Activated naive CD8-positive, alpha-beta T cell (primary cell): ENCODE results near the gene PDXK.

Source experiments
- H3K27ac Mint-ChIP-seq: one replicate; pipeline ENCODE4 v1.8.0; 2021; ENCODE audit warnings: mixed read lengths
- H3K27me3 Mint-ChIP-seq: one replicate; pipeline ENCODE4 v1.8.0; 2021; ENCODE audit warnings: mixed read lengths
- H3K36me3 Mint-ChIP-seq: one replicate; pipeline ENCODE4 v1.8.0; 2021; ENCODE audit warnings: mixed read lengths
- H3K4me1 Mint-ChIP-seq: one replicate; pipeline ENCODE4 v1.8.0; 2021; ENCODE audit warnings: low read depth, mixed read lengths
- H3K4me3 Mint-ChIP-seq: one replicate; pipeline ENCODE4 v1.8.0; 2021; ENCODE audit warnings: mild to moderate bottlenecking, mixed read lengths
- H3K9me3 Mint-ChIP-seq: one replicate; pipeline ENCODE4 v1.8.0; 2021; ENCODE audit warnings: low read depth, mixed read lengths

PDXK gene

DNA sequence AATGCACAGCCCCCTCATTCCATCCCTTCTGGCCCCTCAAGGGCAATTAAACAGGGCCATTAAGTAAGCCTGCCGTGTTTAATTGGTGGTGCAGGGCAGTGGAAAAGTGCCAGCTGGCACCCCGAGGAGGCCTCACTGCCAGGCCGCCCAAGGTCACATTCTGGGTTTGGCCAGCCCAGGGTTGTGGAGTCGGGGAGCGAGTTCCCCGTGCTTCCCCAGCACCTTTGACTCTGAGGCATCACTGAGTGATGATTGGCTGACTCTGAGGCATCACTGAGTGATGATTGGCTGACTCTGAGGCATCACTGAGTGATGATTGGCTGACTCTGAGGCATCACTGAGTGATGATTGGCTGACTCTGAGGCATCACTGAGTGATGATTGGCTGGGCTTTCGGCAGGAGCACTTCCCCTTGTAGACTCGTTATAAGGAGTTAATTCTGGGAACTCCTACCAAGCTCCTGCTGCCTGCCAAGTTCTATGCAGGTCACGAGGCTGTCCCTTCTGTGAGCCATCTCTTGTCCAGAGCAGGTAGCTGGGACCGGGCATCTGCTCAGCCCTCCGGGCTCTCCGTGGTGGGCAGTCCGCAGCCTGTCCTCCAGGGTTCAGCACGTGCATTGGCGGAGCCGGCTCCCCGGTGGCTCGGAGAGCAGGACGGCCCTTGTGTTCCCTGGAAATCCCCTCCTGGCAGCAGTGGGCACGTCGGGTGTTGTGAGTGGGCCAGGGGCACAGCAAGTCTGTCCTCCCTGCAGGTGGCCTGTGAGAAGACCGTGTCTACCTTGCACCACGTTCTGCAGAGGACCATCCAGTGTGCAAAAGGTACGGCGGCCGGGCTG is 36.2 kb downstream of the PDXK start:
- no peak overlapping the region for H3K27ac Mint-ChIP-seq
- no peak overlapping the region for H3K4me3 Mint-ChIP-seq
- peaks cover 2% of the 10 kb centered on the region for H3K36me3 Mint-ChIP-seq
- H3K27me3 Mint-ChIP-seq: no peaks in the 10 kb centered on the region
- no peaks in the 10 kb centered on the region for H3K4me1 Mint-ChIP-seq
- H3K9me3 Mint-ChIP-seq: no peaks in the 10 kb centered on the region

DNA sequence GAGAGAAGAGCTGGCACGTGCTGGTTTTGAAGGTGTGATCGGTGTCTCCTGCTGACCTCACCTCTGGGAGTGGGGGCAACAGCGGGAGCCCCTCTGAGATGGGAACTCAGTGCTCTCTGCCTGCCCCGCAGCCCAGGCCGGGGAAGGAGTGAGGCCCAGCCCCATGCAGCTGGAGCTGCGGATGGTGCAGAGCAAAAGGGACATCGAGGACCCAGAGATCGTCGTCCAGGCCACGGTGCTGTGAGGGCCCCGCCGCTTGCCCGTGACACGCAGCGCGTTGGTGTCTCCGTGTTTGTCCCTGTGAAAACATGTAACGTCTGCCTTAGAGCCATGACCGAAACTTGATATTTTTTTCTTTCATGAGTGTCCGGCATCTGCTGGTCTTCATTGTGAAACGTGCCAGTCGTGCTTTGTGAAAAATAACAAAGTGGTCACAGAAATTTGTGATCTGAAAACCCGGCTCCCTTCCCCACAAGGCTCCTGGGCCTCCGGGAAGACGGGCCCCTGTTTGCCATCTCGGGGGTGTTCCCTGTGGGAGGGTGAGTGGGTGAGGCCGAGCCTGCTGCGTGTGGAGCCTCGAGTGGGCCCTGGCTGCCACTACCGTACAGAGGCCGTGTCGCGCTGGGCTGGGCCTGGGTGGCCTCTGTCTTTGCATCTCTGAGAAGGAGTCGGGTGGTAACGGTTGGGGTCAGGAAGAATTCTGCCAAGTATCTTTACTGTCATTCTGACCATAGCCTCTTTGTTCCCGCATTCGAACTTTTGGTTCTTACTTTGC is 37.1 kb downstream of the PDXK start:
- H3K9me3 Mint-ChIP-seq: no peaks in the 10 kb centered on the region

DNA sequence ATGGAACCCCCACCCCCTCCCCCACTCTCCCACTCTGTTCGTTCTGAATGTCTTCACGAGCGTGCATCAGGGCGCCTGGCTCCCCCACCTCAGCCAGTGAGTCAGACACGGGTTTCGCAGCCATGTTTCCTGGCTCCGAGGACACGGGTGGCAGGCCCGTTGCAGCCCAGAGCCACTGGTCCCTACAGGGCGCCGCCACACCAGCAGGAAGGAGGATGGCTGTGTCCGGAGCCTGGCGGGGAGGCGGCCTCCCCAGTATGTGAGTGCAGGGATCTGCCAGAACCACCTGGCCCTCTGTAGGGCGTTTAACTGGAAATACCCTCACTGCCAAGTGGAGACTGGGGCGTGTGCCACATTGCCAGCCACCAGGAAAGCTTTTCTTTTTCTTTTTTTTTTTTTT is 38.7 kb downstream of the PDXK start:
- H3K27ac Mint-ChIP-seq: no peak overlapping the region
- H3K27me3 Mint-ChIP-seq: no peaks in the 10 kb centered on the region
- H3K36me3 Mint-ChIP-seq: no peaks in the 10 kb centered on the region
- no peaks in the 10 kb centered on the region for H3K4me1 Mint-ChIP-seq
- no peak overlapping the region for H3K4me3 Mint-ChIP-seq
- H3K9me3 Mint-ChIP-seq: no peaks in the 10 kb centered on the region

More for the DNA sequence above, 37.1 kb downstream of the PDXK start:
- Mint-ChIP-seq H3K27ac (no peak overlapping the region), H3K36me3 (no peaks in the 10 kb centered on the region), H3K4me1 (no peaks in the 10 kb centered on the region), H3K27me3 (no peaks in the 10 kb centered on the region), H3K4me3 (no peak overlapping the region)

DNA sequence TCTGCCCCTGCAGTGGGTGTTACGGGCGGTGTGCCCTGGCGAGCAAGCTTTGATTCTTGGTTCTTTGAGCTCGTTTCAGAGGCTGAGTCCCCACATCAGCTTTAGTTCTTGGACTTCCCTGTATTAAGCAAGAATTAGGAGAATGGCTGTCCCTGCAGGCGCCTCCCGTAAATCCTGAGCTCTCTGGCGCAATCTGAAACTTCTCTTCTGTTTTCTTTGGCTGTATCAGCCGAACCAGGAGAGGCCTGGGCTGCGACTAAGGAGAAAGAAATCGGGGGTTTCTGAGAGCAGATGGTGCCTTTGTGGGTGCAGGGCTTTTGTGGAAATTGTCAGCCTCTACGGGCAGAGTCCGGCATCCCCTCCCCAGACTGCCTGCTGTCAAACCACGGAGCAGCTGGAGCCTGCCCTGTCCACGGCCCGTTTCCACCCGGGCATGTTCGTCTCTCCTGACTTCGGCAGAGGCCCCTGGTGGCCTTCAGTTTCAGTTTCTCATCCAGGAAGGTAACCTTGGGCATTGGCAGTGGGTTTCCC is 39.2 kb downstream of the PDXK start:
- no peaks in the 10 kb centered on the region for H3K9me3 Mint-ChIP-seq
- H3K27ac Mint-ChIP-seq: no peak overlapping the region
- H3K4me1 Mint-ChIP-seq: no peaks in the 10 kb centered on the region
- no peak overlapping the region for H3K4me3 Mint-ChIP-seq
- no peaks in the 10 kb centered on the region for H3K27me3 Mint-ChIP-seq
- peaks cover under 1% of the 10 kb centered on the region for H3K36me3 Mint-ChIP-seq

DNA sequence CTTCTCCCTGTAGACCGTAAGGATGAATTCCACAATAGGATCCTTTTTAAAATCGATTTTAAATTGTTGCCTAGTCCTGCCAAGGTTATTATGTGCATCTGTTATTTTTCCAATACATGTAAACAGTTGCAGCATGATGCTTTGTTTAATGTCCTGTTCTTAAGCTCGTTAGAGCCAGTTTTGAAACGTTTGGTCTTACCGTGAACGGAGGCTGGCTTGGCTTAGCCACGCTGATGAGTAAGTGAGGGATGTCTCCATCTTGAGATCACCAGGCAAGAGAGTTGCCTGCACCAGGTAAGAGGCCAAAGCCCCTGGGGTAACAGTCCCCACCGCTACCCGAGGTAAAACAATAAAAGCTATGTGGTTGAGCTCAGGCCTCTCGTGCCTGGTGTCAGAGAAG is 39.9 kb downstream of the PDXK start:
- H3K4me3 Mint-ChIP-seq: no peak overlapping the region
- H3K36me3 Mint-ChIP-seq: peaks cover 2% of the 10 kb centered on the region
- H3K4me1 Mint-ChIP-seq: no peaks in the 10 kb centered on the region
- no peaks in the 10 kb centered on the region for H3K27me3 Mint-ChIP-seq
- no peaks in the 10 kb centered on the region for H3K9me3 Mint-ChIP-seq
- no peak overlapping the region for H3K27ac Mint-ChIP-seq

DNA sequence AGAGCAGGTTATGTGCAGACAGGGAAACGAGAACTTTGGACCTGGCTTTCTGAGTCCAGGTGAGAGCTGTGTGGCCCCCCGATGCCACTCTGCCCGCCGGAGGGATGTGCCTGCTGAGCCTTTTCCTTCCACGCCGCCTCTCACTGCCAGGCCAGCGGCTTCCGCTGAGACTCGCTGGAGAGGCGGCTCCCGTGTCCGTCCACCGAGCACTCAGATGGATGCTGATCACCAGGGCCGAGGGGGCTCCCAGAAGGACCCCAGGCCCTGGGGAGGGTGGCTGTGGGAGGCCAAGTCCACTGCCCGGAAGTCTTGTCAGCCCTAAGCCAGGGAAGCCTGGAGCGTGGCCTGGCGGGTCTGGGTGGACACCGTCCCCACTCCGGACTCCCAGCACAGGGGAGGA is 40.7 kb downstream of the PDXK start:
- Mint-ChIP-seq H3K4me3 (no peak overlapping the region), H3K27ac (no peak overlapping the region), H3K27me3 (no peaks in the 10 kb centered on the region), H3K9me3 (no peaks in the 10 kb centered on the region), H3K4me1 (no peaks in the 10 kb centered on the region), H3K36me3 (peaks cover 2% of the 10 kb centered on the region)

DNA sequence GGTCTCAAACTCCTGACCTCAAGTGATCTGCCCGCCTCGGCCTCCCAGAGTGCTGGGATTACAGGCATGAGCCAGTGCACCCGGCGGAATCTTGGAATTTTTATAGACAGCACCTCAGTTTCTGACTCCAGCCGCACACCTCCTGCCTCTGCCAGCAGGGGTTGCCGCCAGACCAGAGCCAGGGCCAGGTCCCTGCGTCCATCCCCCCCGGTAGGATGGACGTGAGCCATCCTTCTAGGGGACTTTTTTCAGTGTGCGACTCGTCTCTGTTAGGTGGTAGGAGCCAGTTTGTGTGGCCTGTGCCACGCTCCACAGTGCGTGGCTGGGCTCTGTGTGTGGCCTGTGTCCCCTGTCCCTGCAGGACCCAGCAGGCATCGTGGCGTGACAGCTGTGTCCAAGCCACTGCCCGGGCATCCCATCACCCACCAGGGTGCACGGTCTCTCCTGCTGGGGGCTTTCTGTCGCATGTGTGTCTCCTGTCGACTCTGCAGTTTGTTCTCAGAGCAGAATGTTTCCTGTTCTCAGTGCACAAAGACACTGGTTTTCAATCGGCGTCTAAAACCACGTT is 41.5 kb downstream of the PDXK start:
- no peaks in the 10 kb centered on the region for H3K4me1 Mint-ChIP-seq
- no peak overlapping the region for H3K27ac Mint-ChIP-seq
- H3K36me3 Mint-ChIP-seq: peaks cover 2% of the 10 kb centered on the region
- no peaks in the 10 kb centered on the region for H3K27me3 Mint-ChIP-seq
- H3K9me3 Mint-ChIP-seq: no peaks in the 10 kb centered on the region
- H3K4me3 Mint-ChIP-seq: no peak overlapping the region

DNA sequence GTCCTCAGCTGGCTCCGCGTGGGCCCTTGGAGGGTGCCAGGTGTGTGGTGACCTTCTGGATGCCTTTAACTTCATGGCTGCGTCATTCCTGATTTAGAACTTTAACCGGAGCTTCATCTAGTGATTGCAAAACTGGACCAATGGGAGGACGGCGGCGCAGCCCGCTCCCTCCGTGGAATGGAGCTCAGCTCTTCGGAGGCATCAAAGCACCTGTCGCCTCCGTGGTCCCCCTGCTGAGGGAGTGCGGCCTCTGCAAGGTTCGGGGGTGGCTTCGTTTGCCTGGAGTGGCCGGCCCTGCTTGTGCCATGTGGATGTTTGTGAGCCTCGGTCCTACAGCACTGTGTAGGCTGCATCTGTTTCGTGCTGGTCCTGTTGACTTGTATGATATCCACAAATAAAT is 43.0 kb downstream of the PDXK start:
- Mint-ChIP-seq H3K36me3 (peaks cover 2% of the 10 kb centered on the region), H3K4me1 (no peaks in the 10 kb centered on the region), H3K9me3 (no peaks in the 10 kb centered on the region), H3K27ac (no peak overlapping the region), H3K4me3 (no peak overlapping the region), H3K27me3 (no peaks in the 10 kb centered on the region)

DNA sequence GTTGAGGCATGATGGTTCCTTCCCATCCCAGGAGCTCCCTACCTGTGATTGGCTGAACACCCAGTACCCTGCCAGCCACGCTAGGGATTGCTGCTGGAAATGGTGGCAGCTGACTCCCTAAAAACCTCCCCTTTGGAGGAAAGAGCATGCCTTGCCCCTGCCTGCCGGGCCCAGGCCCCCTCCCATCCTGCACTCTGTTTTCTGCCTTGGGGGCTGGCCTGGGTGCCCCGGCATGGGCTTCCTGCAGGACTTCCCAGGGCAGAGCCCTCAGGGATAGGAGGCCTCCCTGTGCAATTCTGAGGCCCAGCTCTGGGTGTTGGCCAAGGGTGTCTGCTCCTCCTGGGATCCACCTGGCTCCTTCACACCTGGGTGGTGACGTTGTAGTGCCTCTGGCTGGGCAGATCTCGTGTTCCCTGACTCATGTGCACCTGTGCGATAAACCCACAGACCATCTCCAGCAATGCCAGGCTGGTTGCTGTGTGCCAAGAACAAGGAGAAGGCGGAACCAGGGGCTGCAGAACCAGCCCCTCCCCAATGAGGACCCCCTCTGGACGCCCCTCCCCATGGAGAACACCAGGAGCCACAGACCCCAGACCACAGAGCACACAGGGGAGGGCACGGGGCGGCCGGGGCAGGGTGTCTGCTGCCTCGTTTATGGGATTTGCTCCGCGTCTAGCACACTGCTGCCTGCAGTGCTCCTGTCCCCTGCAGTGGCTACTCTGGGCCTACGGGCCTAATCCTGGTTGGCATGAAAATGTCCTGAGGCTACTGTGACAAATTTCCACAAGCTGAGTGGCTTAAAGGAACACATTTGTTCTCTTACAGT is 43.6 kb downstream of the PDXK start:
- Mint-ChIP-seq H3K4me3 (no peak overlapping the region), H3K9me3 (no peaks in the 10 kb centered on the region), H3K4me1 (no peaks in the 10 kb centered on the region), H3K27ac (no peak overlapping the region), H3K27me3 (no peaks in the 10 kb centered on the region), H3K36me3 (peaks cover 2% of the 10 kb centered on the region)

DNA sequence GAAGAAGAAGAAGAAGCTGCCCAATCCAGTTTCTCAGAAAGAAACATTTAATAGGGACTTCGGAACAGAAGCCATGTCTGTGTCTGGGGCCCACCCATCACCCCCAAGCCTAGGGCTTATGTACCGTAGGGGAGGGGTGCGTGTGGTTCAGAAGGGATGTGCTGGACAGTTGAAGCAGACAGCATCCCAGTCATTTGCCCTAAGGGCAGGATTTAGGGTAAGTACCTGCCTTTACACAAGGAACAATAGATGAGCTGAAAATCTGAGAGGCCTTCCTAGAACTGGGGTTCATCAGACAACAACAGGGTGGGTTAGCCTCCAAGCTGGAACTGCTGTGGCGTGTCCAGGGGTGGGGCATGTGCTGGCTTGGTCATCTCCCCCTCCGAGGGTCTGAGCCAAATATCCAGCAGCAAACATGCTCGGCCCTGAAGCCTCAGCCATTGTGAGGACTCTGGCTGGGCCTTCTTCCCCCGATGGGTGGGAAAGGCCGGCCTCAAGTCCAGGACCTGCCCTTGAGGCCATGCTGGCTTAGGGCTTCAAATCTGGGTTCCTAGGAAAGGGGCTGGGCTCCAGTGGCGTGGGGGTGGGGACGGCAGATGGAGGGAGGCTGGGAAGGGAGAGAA is 45.1 kb downstream of the PDXK start:
- H3K27ac Mint-ChIP-seq: no peak overlapping the region
- H3K9me3 Mint-ChIP-seq: no peaks in the 10 kb centered on the region

DNA sequence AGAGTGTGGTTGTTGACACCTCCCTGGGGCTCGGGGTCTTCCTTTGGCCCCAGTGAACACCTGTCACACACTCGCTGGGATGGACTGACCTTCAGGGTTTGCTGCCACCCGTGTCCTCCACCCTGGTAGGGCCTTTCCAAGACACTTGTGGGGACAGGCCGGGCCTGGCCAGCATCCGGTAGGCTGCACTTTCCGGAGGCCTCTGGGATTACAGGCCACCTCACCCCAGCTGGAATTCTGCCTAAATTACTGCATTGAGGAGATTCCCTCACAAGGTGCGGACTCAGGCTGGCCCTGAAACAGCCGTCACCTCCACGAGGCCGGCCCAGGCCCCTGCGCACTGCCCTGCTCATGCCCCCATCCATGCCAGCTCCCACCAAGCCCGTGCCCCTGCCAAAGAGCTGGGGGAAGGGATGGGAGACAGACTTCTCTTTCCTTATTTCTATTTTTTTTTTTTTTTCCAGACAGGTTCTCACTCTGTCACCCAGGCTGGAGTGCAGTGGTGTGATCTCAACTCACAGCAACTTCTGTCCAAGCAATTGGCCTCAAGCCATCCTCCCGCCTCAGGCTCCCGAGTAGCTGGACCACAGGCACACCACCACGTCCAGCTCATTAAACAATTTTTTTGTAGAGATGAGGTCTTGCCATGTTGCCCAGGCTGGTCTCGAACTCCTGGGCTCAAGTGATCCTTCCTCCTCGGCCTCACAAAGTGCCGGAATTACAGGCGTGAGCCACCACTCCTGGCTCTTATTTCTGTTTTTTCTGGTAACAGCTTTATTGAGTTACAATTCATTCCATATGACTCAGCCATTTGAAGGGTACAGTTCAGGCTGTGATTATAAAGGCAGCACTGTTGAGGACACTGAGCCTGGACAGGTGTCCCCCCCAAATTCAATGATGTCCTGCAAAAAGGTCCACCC is 45.9 kb downstream of the PDXK start:
- no peak overlapping the region for H3K27ac Mint-ChIP-seq
- H3K9me3 Mint-ChIP-seq: no peaks in the 10 kb centered on the region
- no peaks in the 10 kb centered on the region for H3K4me1 Mint-ChIP-seq
- H3K27me3 Mint-ChIP-seq: no peaks in the 10 kb centered on the region
- H3K36me3 Mint-ChIP-seq: peaks cover 2% of the 10 kb centered on the region
- H3K4me3 Mint-ChIP-seq: no peak overlapping the region

More for the DNA sequence above, 45.1 kb downstream of the PDXK start:
- H3K36me3 Mint-ChIP-seq: peaks cover 2% of the 10 kb centered on the region
- H3K27me3 Mint-ChIP-seq: no peaks in the 10 kb centered on the region
- H3K4me3 Mint-ChIP-seq: no peak overlapping the region
- H3K4me1 Mint-ChIP-seq: no peaks in the 10 kb centered on the region

DNA sequence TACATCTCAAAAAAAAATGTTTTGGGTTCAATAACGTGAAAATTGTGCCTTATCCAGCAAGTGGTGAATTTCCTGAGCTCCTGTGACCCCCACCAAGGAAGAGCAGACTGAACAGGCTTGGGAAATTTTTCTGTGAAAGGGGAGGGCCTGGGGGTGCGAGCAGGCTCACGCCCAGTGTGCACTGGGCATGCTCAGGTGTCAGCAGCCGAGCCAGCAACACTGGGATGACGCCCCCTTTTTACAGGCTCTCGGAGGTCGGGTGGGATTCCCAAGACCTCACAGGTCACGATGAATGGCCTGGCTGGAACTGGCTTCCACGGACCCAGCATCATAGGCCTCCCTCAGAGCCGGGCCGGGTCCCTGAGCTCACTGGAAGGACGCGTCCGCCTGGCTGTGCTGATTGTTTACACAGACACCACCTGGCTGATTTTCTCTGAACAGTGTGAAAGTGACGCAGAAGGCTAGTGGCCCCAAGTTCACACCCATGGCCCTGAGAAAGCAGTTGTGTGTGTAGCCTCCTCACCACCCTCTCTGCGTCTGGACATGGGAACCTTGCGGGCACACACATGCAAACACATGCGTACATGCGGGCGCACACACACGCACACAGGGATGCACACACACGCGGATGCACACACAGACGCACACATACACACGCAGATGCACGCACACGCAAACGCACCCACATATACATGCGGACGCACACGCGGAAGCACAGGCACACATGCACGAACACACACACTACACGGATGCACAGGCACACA is 48.0 kb downstream of the PDXK start:
- no peaks in the 10 kb centered on the region for H3K9me3 Mint-ChIP-seq

DNA sequence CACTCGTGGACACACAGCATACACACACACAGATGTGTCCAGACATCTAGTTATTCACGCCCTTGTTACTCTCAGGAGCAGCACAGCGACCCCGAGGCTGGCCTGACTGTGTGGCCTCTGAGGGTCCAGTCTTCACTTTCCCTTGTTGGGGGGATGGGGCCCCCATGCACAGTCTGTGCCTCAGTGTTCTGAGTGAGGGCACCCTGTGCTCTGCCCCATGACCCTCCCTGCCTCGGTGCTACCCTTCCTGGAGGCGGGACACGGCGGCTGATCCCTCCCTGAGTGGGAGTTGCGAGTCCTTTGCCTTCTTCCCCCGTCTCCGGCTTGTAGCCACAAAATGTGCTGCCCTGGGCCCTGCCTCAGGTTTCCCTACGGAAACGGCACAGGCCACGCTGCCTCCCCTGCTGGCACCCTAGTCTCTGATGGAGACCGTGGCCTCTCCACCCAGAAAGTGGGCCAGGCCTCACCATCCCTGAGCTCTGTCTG is 48.6 kb downstream of the PDXK start:
- H3K4me3 Mint-ChIP-seq: no peak overlapping the region
- H3K36me3 Mint-ChIP-seq: peaks cover 5% of the 10 kb centered on the region
- H3K9me3 Mint-ChIP-seq: no peaks in the 10 kb centered on the region
- H3K27ac Mint-ChIP-seq: no peak overlapping the region
- H3K27me3 Mint-ChIP-seq: no peaks in the 10 kb centered on the region
- H3K4me1 Mint-ChIP-seq: no peaks in the 10 kb centered on the region

More for the DNA sequence above, 48.0 kb downstream of the PDXK start:
- Mint-ChIP-seq H3K36me3 (peaks cover 5% of the 10 kb centered on the region), H3K27me3 (no peaks in the 10 kb centered on the region), H3K4me3 (no peak overlapping the region), H3K4me1 (no peaks in the 10 kb centered on the region), H3K27ac (peak overlapping the region; percentile 34)
